GM12878 (cell line): ENCODE measurements around the gene ERC2. TPM values are rescaled to one million over a fixed set of nuclear protein-coding genes. Genes with fewer than 3 reads are reported as not detected.

ENCODE experiments used
- ATAC-seq: fragments of 200-7000 bp; cut with Tn5 transposase; 3 replicates; pipeline ENCODE4 v1.9.1; 2020; ENCODE audit warnings: mild to moderate bottlenecking, moderate library complexity
- BruUV-seq: library from RNA; stranded (reverse); fragments of 400-500 nt; replicated peaks from 2 replicates; lab custom pipeline; 2021; lab: Mats Ljungman, UMichigan
- CTCF ChIA-PET: fragments of 300-600 bp; sonication (Branson Sonifier 250); formaldehyde crosslinking; extraction: SDS; loops from one replicate; lab custom pipeline; 2021; ENCODE audit warnings: inconsistent platforms; lab: Yijun Ruan, JAX
- POLR2A ChIA-PET: fragments of 350-600 bp; formaldehyde crosslinking; extraction: SDS; loops from one replicate; lab custom pipeline; 2021; ENCODE audit warnings: inconsistent platforms; lab: Charles Lee
- RAD21 ChIA-PET: fragments of 300-600 bp; sonication (Branson Sonifier 250); formaldehyde crosslinking; loops from one replicate; lab custom pipeline; 2023; ENCODE audit warnings: antibody characterized with exemption; ENCODE audit not compliant: unreplicated experiment; lab: Charles Lee
- SMC1A ChIA-PET: fragments of 300-600 bp; sonication (Branson Sonifier 250); formaldehyde crosslinking; loops from one replicate; lab custom pipeline; 2023; ENCODE audit not compliant: unreplicated experiment, uncharacterized antibody; lab: Charles Lee
- DNase-seq: peaks from one replicate; pipeline ENCODE4 v3.0.0-alpha.2; 2011; ENCODE audit warnings: low read depth, low spot score
- FAIRE-seq: peaks from 3 replicates; lab custom pipeline; 2011; peaks lifted over from hg19 to GRCh38; lab: Jason Lieb, UNC
- H2AFZ ChIP-seq: 2 replicates; pipeline ENCODE4 v1.6.0; 2011; ENCODE audit warnings: low read depth, low read length, control low read depth; ENCODE audit not compliant: control insufficient read depth
- H3K27ac ChIP-seq: 2 replicates; pipeline ENCODE4 v1.5.1; 2011; ENCODE audit warnings: control low read depth; ENCODE audit not compliant: control insufficient read depth, insufficient read depth
- H3K27me3 ChIP-seq, 2 experiments: replicated peaks in 1 of 2; 2 replicates each; pipeline versions ENCODE4 v1.6.0 to v1.6.1; 2011; ENCODE audit warnings: low read length in 1 of 2; ENCODE audit not compliant: control insufficient read depth in 2 of 2, insufficient read depth in 2 of 2
- H3K36me3 ChIP-seq, 2 experiments: 2 replicates each; pipeline ENCODE4 v1.5.1; 2011; ENCODE audit warnings: low read length in 1 of 2; ENCODE audit not compliant: control insufficient read depth in 2 of 2, insufficient read depth in 2 of 2
- H3K4me1 ChIP-seq: 2 replicates; pipeline ENCODE4 v1.6.1; 2011; ENCODE audit warnings: mild to moderate bottlenecking, low read length, moderate library complexity, mixed read lengths; ENCODE audit not compliant: control insufficient read depth, insufficient read depth
- H3K4me2 ChIP-seq: 2 replicates; pipeline ENCODE4 v1.6.0; 2011; ENCODE audit warnings: control low read depth; ENCODE audit not compliant: control insufficient read depth, insufficient read depth
- H3K4me3 ChIP-seq: fragments of 200-600 bp; sonication (generic); 2 replicates; pipeline ENCODE4 v1.5.1; 2016
- H3K79me2 ChIP-seq: 2 replicates; pipeline ENCODE4 v1.6.0; 2011; ENCODE audit warnings: low read length; ENCODE audit not compliant: control insufficient read depth, insufficient read depth
- H3K9ac ChIP-seq: 2 replicates; pipeline ENCODE4 v1.8.0; 2011; ENCODE audit warnings: low read length, control low read depth, mixed read lengths; ENCODE audit not compliant: control insufficient read depth, insufficient read depth
- H3K9me3 ChIP-seq: replicated peaks from 3 replicates; pipeline ENCODE4 v1.5.1; 2011; ENCODE audit warnings: mild to moderate bottlenecking, low read length; ENCODE audit not compliant: control insufficient read depth, insufficient read depth
- H4K20me1 ChIP-seq: 2 replicates; pipeline ENCODE4 v1.6.0; 2011; ENCODE audit not compliant: control insufficient read depth, insufficient read depth
- HDAC6 ChIP-seq: fragments of 200-600 bp; sonication (generic); IDR thresholded peaks from one replicate; pipeline ENCODE4 v1.8.0; 2017; ENCODE audit warnings: antibody characterized with exemption; ENCODE audit not compliant: unreplicated experiment
- IKZF1 ChIP-seq: fragments of 450-650 bp; conservative IDR thresholded peaks from 2 replicates; pipeline ENCODE4 v1.6.1; 2017; ENCODE audit warnings: antibody characterized with exemption, mild to moderate bottlenecking
- MYC ChIP-seq: IDR thresholded peaks from 2 replicates; pipeline ENCODE4 v1.6.1; 2011; ENCODE audit warnings: mild to moderate bottlenecking, low read length, moderate library complexity, inconsistent platforms; ENCODE audit not compliant: insufficient read depth, insufficient replicate concordance, insufficient read length, severe bottlenecking
- NFYA ChIP-seq: IDR thresholded peaks from 2 replicates; pipeline ENCODE4 v1.6.1; 2011; ENCODE audit warnings: low read depth, mild to moderate bottlenecking, low read length, improper control_type of control experiment, borderline replicate concordance
- PML ChIP-seq: IDR thresholded peaks from 2 replicates; pipeline ENCODE4 v1.6.1; 2012; ENCODE audit warnings: low read length, inconsistent platforms
- SMAD1 ChIP-seq: fragments of 450-650 bp; IDR thresholded peaks from 2 replicates; pipeline ENCODE4 v1.6.1; 2018; ENCODE audit warnings: mild to moderate bottlenecking, low read depth; ENCODE audit not compliant: partially characterized antibody
- SREBF1 ChIP-seq: IDR thresholded peaks from 2 replicates; pipeline ENCODE4 v1.6.1; 2012; ENCODE audit warnings: mild to moderate bottlenecking, low read length
- ZSCAN29 ChIP-seq: fragments of 450-650 bp; IDR thresholded peaks from 2 replicates; pipeline ENCODE4 v1.6.1; 2017; ENCODE audit warnings: mild to moderate bottlenecking, moderate library complexity
- WGBS: methylation state at CpG from one replicate; pipeline ENCODE4 v1.1.6; 2016; ENCODE audit warnings: low lambda C conversion rate; ENCODE audit not compliant: insufficient replicate concordance, insufficient coverage; ENCODE audit errors: missing lambda C conversion rate; 5-methylcytosine and 5-hydroxymethylcytosine counted together
- in situ Hi-C: fragments of 300-500 bp; cut with MboI; formaldehyde crosslinking; loops from 9 replicates; pipeline ENCODE4 v1.14.3; 2018; ENCODE audit warnings: mixed read lengths
- intact Hi-C: fragments of 100-400 bp; cut with micrococcal nuclease; formaldehyde crosslinking; loops from one replicate; pipeline ENCODE4 v1.14.2; 2022; ENCODE audit not compliant: unreplicated experiment
- polyA plus RNA-seq, 11 experiments: library from polyadenylated mRNA; depleted of rRNA in 4 of 11; unstranded in 6 of 11; stranded (reverse) in 5 of 11; fragments of >200 nt; fragmentation: Nextera tagmentation in 4 of 11; fragmentation: Illumina TruSeq in 1 of 11; extraction: Ambion mirVana in 4 of 11; extraction: Trizol in 1 of 11; gene quantifications; 1 replicate in 1 of 11; 2 replicates in 10 of 11; pipeline versions ENCODE4 v1.2.1 to v1.2.3, GENCODE V29; 2011 to 2016; ENCODE audit warnings: inconsistent platforms in 2 of 11, missing spikeins in 2 of 11, low read depth in 1 of 11
- total RNA-seq, 4 experiments: library from RNA; depleted of rRNA in 3 of 4; stranded (reverse); fragments of >200 nt in 3 of 4; fragmentation: Illumina TruSeq in 1 of 4; extraction: Trizol in 1 of 4; gene quantifications; 2 replicates each; pipeline versions ENCODE4 v1.2.1 to v1.2.3, GENCODE V29; 2013 to 2021
- TF ChIP-seq, protein P1 (sequence below): fragments of 450-650 bp; IDR thresholded peaks from 2 replicates; pipeline ENCODE4 v1.6.1; 2017; ENCODE audit warnings: mild to moderate bottlenecking

The ERC2 gene
- total and polyA plus RNA-seq, 10 of the 15 experiments (the other 5 are each of a cell fraction or from before 2014, with no cell fraction given), result 0.06 to 1.4 (median 0.12) TPM; not detected in 3

DNA sequence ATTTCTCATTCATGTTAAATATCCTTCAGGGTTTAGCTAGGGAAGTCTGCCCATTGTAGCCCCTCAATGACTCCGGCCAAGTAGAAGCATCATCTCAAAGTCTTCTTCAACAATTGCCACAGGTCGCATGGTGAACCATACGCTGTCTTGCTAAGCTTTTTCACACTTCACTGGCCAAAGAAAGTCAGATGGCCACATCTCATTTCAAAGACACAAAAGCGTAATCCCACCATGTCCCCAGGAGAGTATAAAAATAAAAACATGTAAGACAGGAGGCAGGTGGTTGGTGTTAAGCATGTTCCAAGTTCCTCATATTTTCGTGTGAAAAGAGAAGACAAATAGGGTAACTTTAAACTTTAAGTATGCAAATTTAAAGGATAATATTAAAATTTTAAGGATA lies 147.4 kb downstream of the ERC2 start:
- CTCF ChIA-PET, result interaction anchor here (1.3 kb wide), 1 partner anchor 18 kb away, joined by 5 read pairs; no protein-coding TSS in a partner anchor
- in situ Hi-C loops, result no loop called here
- intact Hi-C loops, result no loop called here
- Histone ChIP-seq H3K79me2 (no peaks in the 10 kb centered on the region), H3K36me3 (no peaks in the 10 kb centered on the region), H3K27me3 (no peaks in the 10 kb centered on the region; a peak in 1 of 4 replicates), H3K9ac (no peak overlapping the region), H3K9me3 (no peaks in the 10 kb centered on the region), H3K4me2 (no peak overlapping the region), H2AFZ (no peak overlapping the region), H3K27ac (no peak overlapping the region), H4K20me1 (no peaks in the 10 kb centered on the region), H3K4me3 (no peak overlapping the region), H3K4me1 (no peaks in the 10 kb centered on the region)
- POLR2A ChIA-PET, result no interaction called here
- BruUV-seq, result no TSS peak
- ATAC-seq, result no peak
- no peak for FAIRE-seq
- TF ChIP-seq NFYA, result no peak
- TF ChIP-seq IKZF1, result no peak
- no peak for TF ChIP-seq SREBF1
- no peak for TF ChIP-seq PML
- TF ChIP-seq, protein P1, sequence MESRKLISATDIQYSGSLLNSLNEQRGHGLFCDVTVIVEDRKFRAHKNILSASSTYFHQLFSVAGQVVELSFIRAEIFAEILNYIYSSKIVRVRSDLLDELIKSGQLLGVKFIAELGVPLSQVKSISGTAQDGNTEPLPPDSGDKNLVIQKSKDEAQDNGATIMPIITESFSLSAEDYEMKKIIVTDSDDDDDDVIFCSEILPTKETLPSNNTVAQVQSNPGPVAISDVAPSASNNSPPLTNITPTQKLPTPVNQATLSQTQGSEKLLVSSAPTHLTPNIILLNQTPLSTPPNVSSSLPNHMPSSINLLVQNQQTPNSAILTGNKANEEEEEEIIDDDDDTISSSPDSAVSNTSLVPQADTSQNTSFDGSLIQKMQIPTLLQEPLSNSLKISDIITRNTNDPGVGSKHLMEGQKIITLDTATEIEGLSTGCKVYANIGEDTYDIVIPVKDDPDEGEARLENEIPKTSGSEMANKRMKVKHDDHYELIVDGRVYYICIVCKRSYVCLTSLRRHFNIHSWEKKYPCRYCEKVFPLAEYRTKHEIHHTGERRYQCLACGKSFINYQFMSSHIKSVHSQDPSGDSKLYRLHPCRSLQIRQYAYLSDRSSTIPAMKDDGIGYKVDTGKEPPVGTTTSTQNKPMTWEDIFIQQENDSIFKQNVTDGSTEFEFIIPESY, result no peak
- no peak for TF ChIP-seq HDAC6
- no peak for TF ChIP-seq SMAD1
- TF ChIP-seq MYC, result no peak
- no peak for TF ChIP-seq ZSCAN29
- 0% methylated on average over 5 of the region's 5 CpGs for WGBS
- RAD21 ChIA-PET, result interaction anchor here (1.2 kb wide), 1 partner anchor 18 kb away, joined by 3 read pairs; no protein-coding TSS in a partner anchor
- SMC1A ChIA-PET, result interaction anchor here (0.6 kb wide), 1 partner anchor 1209 kb away, joined by 3 read pairs; no protein-coding TSS in a partner anchor
- no peak for DNase-seq
